ENCODE measurements around the gene LNX2.

The LNX2 gene

GRCh38 chr13:27620377-27621115 lies at the start of gene LNX2:
Gene LNX2, minus strand, starts transcription at chr13:27620529. Its CDS starts 38,826 bp downstream, at chr13:27581703.
- Histone ChIP-seq H3F3A (ENCODE audit: low read depth) (no peaks in the 10 kb centered on the region), H2AFZ (ENCODE audit: low read length) (peak within 1 kb of the TSS; percentile 81), H3K9me3 (ENCODE audit: insufficient read depth, low read depth, low read length) (no peaks in the 10 kb centered on the region), H3K4me2 (ENCODE audit: low read depth, low read length, poor library complexity, severe bottlenecking) (peak within 1 kb of the TSS; percentile 96), H3K27me3 (ENCODE audit: insufficient read depth, low read length, poor library complexity, severe bottlenecking) (no peaks in the 10 kb centered on the region), H3K79me2 (ENCODE audit: insufficient read depth, low read length) (peaks cover 90% of the 10 kb centered on the region), H3K4me3 (ENCODE audit: low read length, poor library complexity, severe bottlenecking) (peak within 1 kb of the TSS; percentile 89), H3K4me1 (ENCODE audit: insufficient read depth, low read length, poor library complexity, severe bottlenecking) (peaks cover 70% of the 10 kb centered on the region), H4K20me1 (ENCODE audit: insufficient read depth, low read length, poor library complexity, severe bottlenecking) (peaks cover 64% of the 10 kb centered on the region), H3K9me2 (replicated peaks; ENCODE audit: low read depth, low read length) (no peaks in the 10 kb centered on the region), H3K9ac (ENCODE audit: low read depth, low read length, poor library complexity, severe bottlenecking) (peak within 1 kb of the TSS; percentile 86), H3K36me3 (ENCODE audit: insufficient read depth, low read length) (no peaks in the 10 kb centered on the region)
- TF ChIP-seq EZH2phosphoT487 (IDR thresholded peaks at IDR 0.05; ENCODE audit: borderline replicate concordance) (no peak), CTCF (conservative IDR thresholded peaks at IDR 0.05; ENCODE audit: low read length) (no peak)

GRCh38 chr13:27667946-27668345 lies 47.6 kb upstream of the LNX2 start:
- TF ChIP-seq EZH2phosphoT487 (IDR thresholded peaks at IDR 0.05; ENCODE audit: borderline replicate concordance) (no peak), CTCF (conservative IDR thresholded peaks at IDR 0.05; ENCODE audit: low read length) (no peak)
- no peaks in the 10 kb centered on the region for H3F3A ChIP-seq (ENCODE audit: low read depth)
- H3K36me3 ChIP-seq (ENCODE audit: insufficient read depth, low read length): peaks cover 12% of the 10 kb centered on the region; the same call in 1 of the 2 replicates
- peaks cover 5% of the 10 kb centered on the region for H3K4me1 ChIP-seq (ENCODE audit: insufficient read depth, low read length, poor library complexity, severe bottlenecking)
- no peak overlapping the region for H3K4me2 ChIP-seq (ENCODE audit: low read depth, low read length, poor library complexity, severe bottlenecking)
- no peak overlapping the region for H3K9ac ChIP-seq (ENCODE audit: low read depth, low read length, poor library complexity, severe bottlenecking)
- H3K9me2 ChIP-seq (replicated peaks; ENCODE audit: low read depth, low read length): no peaks in the 10 kb centered on the region
- no peak overlapping the region for H2AFZ ChIP-seq (ENCODE audit: low read length)
- no peaks in the 10 kb centered on the region for H3K79me2 ChIP-seq (ENCODE audit: insufficient read depth, low read length)
- no peak overlapping the region for H3K4me3 ChIP-seq (ENCODE audit: low read length, poor library complexity, severe bottlenecking)
- no peaks in the 10 kb centered on the region for H4K20me1 ChIP-seq (ENCODE audit: insufficient read depth, low read length, poor library complexity, severe bottlenecking)
- H3K27me3 ChIP-seq (ENCODE audit: insufficient read depth, low read length, poor library complexity, severe bottlenecking): no peaks in the 10 kb centered on the region
- no peaks in the 10 kb centered on the region for H3K9me3 ChIP-seq (ENCODE audit: insufficient read depth, low read depth, low read length)

- Histone ChIP-seq H3K4me1 (ENCODE audit: insufficient read depth, low read length, poor library complexity, severe bottlenecking) (peaks cover 5% of the 10 kb centered on the region), H4K20me1 (ENCODE audit: insufficient read depth, low read length, poor library complexity, severe bottlenecking) (no peaks in the 10 kb centered on the region), H2AFZ (ENCODE audit: low read length) (no peak overlapping the region), H3K9me2 (replicated peaks; ENCODE audit: low read depth, low read length) (no peaks in the 10 kb centered on the region), H3K9ac (ENCODE audit: low read depth, low read length, poor library complexity, severe bottlenecking) (no peak overlapping the region), H3K27me3 (ENCODE audit: insufficient read depth, low read length, poor library complexity, severe bottlenecking) (no peaks in the 10 kb centered on the region), H3F3A (ENCODE audit: low read depth) (no peaks in the 10 kb centered on the region), H3K36me3 (ENCODE audit: insufficient read depth, low read length) (peaks cover 12% of the 10 kb centered on the region; the same call in 1 of the 2 replicates), H3K9me3 (ENCODE audit: insufficient read depth, low read depth, low read length) (no peaks in the 10 kb centered on the region), H3K4me2 (ENCODE audit: low read depth, low read length, poor library complexity, severe bottlenecking) (no peak overlapping the region), H3K79me2 (ENCODE audit: insufficient read depth, low read length) (no peaks in the 10 kb centered on the region), H3K4me3 (ENCODE audit: low read length, poor library complexity, severe bottlenecking) (no peak overlapping the region)
- TF ChIP-seq EZH2phosphoT487 (IDR thresholded peaks at IDR 0.05; ENCODE audit: borderline replicate concordance) (no peak), CTCF (conservative IDR thresholded peaks at IDR 0.05; ENCODE audit: low read length) (no peak)
Observed at GRCh38 chr13:27666951-27667350, 46.6 kb upstream of the LNX2 start.

Measured in Loucy (cell line).